22Rv1 (cell line): ENCODE results near the gene GDPD3.

Experiments used
- ZFX ChIP-seq: fragments of 450-650 bp; IDR thresholded peaks from 2 replicates; pipeline ENCODE4 v1.6.1; 2017; ENCODE audit warnings: antibody characterized with exemption, borderline replicate concordance
- TF ChIP-seq, protein P1 (sequence below): fragments of 450-650 bp; IDR thresholded peaks from 2 replicates; pipeline ENCODE4 v1.5.1; 2017; ENCODE audit warnings: mild to moderate bottlenecking

DNA sequence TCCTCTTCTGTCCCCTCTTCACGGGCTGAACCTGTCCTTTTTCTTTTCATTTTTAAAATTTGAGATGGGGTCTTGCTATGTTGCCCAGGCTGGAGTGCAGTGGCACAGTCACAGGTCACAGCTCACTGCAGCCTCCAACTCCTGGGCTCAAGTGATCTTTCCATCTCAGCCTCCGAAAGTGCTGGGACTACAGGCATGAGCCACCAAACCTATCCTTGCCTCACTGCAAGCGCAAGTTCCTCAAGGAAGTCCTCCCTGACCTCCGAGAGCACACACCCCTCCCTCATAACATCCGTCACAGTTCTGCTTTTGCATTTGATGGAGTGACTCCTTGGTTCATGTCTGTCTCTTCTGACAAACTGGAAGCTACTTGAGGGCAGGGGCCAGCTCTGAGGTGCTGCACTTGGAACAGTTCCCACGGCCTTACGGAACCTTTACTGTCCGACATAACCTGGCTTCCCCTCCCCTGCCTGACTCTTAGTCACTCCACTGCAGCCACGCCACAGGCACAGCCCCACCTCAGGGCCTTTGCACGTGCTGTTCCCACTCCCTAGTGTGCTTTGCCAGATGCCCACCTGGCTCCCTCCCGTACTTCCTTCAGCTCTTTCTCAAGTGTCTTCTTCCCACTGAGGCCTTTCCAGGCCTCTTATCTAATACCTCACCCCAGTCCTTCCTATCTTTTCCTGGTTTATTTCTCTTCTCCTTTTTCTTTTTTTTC is 26.0 kb downstream of the GDPD3 start:
- TF ChIP-seq, protein P1, sequence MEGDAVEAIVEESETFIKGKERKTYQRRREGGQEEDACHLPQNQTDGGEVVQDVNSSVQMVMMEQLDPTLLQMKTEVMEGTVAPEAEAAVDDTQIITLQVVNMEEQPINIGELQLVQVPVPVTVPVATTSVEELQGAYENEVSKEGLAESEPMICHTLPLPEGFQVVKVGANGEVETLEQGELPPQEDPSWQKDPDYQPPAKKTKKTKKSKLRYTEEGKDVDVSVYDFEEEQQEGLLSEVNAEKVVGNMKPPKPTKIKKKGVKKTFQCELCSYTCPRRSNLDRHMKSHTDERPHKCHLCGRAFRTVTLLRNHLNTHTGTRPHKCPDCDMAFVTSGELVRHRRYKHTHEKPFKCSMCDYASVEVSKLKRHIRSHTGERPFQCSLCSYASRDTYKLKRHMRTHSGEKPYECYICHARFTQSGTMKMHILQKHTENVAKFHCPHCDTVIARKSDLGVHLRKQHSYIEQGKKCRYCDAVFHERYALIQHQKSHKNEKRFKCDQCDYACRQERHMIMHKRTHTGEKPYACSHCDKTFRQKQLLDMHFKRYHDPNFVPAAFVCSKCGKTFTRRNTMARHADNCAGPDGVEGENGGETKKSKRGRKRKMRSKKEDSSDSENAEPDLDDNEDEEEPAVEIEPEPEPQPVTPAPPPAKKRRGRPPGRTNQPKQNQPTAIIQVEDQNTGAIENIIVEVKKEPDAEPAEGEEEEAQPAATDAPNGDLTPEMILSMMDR: no peak
- TF ChIP-seq ZFX: no peak
